MM.1S (cell line): ENCODE measurements around the gene MRTFA.

ENCODE experiments used
- DNase-seq: peaks from one replicate; pipeline ENCODE4 v3.0.0-alpha.2; 2015
- H2AFZ ChIP-seq: fragments of 300-600 bp; sonication (generic); 2 replicates; pipeline ENCODE4 v1.6.0; 2016; ENCODE audit warnings: antibody characterized with exemption, low read length
- H3F3A ChIP-seq: fragments of 300-600 bp; sonication (generic); 2 replicates; pipeline ENCODE4 v1.6.1; 2016; ENCODE audit warnings: mild to moderate bottlenecking, antibody characterized with exemption, low read length, moderate library complexity, mixed read lengths; ENCODE audit not compliant: insufficient read depth
- H3K27ac ChIP-seq: fragments of 300-600 bp; sonication (generic); 2 replicates; pipeline ENCODE4 v1.5.1; 2016; ENCODE audit warnings: mild to moderate bottlenecking, low read length
- H3K27me3 ChIP-seq: fragments of 300-600 bp; sonication (generic); replicated peaks from 2 replicates; pipeline ENCODE4 v1.6.0; 2016; ENCODE audit warnings: low read length; ENCODE audit not compliant: insufficient read depth
- H3K36me3 ChIP-seq: fragments of 300-600 bp; sonication (generic); replicated peaks from 2 replicates; pipeline ENCODE4 v1.6.1; 2016; ENCODE audit warnings: mild to moderate bottlenecking, low read length, mixed read lengths; ENCODE audit not compliant: insufficient read depth
- H3K4me1 ChIP-seq: fragments of 300-600 bp; sonication (generic); 2 replicates; pipeline ENCODE4 v1.6.1; 2016; ENCODE audit warnings: low read length, mixed read lengths
- H3K4me2 ChIP-seq: fragments of 300-600 bp; sonication (generic); 2 replicates; pipeline ENCODE4 v1.6.0; 2016; ENCODE audit warnings: low read depth, low read length
- H3K4me3 ChIP-seq: fragments of 300-600 bp; sonication (generic); 2 replicates; pipeline ENCODE4 v1.5.1; 2016; ENCODE audit warnings: low read length, mixed read lengths
- H3K79me2 ChIP-seq: fragments of 300-600 bp; sonication (generic); 2 replicates; pipeline ENCODE4 v1.6.1; 2016; ENCODE audit warnings: mixed run types, low read length, mixed read lengths
- H3K9ac ChIP-seq: fragments of 300-600 bp; sonication (generic); 2 replicates; pipeline ENCODE4 v1.6.1; 2016; ENCODE audit warnings: low read length, mixed read lengths
- H3K9me2 ChIP-seq: fragments of 300-600 bp; sonication (generic); replicated peaks from 2 replicates; pipeline ENCODE4 v1.6.1; 2016; ENCODE audit warnings: mild to moderate bottlenecking, low read length, mixed read lengths; ENCODE audit not compliant: insufficient read depth
- H3K9me3 ChIP-seq: fragments of 300-600 bp; sonication (generic); replicated peaks from 2 replicates; pipeline ENCODE4 v1.6.1; 2016; ENCODE audit warnings: mild to moderate bottlenecking, low read length, mixed read lengths; ENCODE audit not compliant: insufficient read depth
- H4K20me1 ChIP-seq: fragments of 300-600 bp; sonication (generic); 2 replicates; pipeline ENCODE4 v1.6.1; 2016; ENCODE audit warnings: mild to moderate bottlenecking, low read length, moderate library complexity, mixed read lengths; ENCODE audit not compliant: insufficient read depth
- EZH2 ChIP-seq: fragments of 300-600 bp; sonication (generic); optimal IDR thresholded peaks from 2 replicates; pipeline ENCODE3; 2017; ENCODE audit warnings: low read depth, mild to moderate bottlenecking, antibody characterized with exemption, low read length, mixed read lengths
- EZH2phosphoT487 ChIP-seq: fragments of 300-600 bp; sonication (generic); IDR thresholded peaks from 2 replicates; pipeline ENCODE4 v1.6.1; 2018; ENCODE audit warnings: antibody characterized with exemption, low read length
- TF ChIP-seq, protein P1 (sequence below): fragments of 300-600 bp; sonication (generic); IDR thresholded peaks from 2 replicates; pipeline ENCODE4 v1.5.1; 2016; ENCODE audit warnings: antibody characterized with exemption, low read length, mixed read lengths

MRTFA gene

DNA sequence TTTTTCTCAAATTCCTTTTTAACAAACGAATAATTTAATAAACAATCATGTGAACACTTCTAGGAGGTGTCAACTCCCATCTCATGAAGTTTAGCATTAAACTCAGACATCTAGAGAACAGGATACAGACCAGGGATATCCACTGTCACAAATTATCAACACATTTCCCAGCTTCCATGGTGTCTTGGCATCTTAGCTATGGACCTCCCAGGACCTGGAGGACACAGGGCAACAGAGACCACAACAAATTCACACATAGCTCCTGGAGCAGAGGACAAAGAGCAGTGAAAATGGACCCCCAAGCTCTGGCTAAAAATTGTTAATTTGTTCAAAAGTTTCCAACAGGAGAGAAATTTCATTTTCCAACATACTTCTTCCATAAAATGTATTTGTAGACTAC is 163.9 kb downstream of the MRTFA start:
- H4K20me1 ChIP-seq = no peaks in the 10 kb centered on the region
- no peak overlapping the region for H2AFZ ChIP-seq
- H3K4me2 ChIP-seq = no peak overlapping the region
- H3K9ac ChIP-seq = no peak overlapping the region
- H3K27me3 ChIP-seq = no peaks in the 10 kb centered on the region
- peaks cover 3% of the 10 kb centered on the region; the same call in 1 of the 2 replicates for H3K4me1 ChIP-seq
- no peaks in the 10 kb centered on the region for H3K36me3 ChIP-seq
- H3K79me2 ChIP-seq = no peaks in the 10 kb centered on the region; the same call in 1 of the 2 replicates
- TF ChIP-seq, protein P1, sequence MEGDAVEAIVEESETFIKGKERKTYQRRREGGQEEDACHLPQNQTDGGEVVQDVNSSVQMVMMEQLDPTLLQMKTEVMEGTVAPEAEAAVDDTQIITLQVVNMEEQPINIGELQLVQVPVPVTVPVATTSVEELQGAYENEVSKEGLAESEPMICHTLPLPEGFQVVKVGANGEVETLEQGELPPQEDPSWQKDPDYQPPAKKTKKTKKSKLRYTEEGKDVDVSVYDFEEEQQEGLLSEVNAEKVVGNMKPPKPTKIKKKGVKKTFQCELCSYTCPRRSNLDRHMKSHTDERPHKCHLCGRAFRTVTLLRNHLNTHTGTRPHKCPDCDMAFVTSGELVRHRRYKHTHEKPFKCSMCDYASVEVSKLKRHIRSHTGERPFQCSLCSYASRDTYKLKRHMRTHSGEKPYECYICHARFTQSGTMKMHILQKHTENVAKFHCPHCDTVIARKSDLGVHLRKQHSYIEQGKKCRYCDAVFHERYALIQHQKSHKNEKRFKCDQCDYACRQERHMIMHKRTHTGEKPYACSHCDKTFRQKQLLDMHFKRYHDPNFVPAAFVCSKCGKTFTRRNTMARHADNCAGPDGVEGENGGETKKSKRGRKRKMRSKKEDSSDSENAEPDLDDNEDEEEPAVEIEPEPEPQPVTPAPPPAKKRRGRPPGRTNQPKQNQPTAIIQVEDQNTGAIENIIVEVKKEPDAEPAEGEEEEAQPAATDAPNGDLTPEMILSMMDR = no peak
- no peaks in the 10 kb centered on the region for H3K9me2 ChIP-seq
- no peaks in the 10 kb centered on the region for H3F3A ChIP-seq
- H3K4me3 ChIP-seq = no peak overlapping the region
- no peaks in the 10 kb centered on the region for H3K9me3 ChIP-seq
- H3K27ac ChIP-seq = no peak overlapping the region
- DNase-seq = no peak

DNA sequence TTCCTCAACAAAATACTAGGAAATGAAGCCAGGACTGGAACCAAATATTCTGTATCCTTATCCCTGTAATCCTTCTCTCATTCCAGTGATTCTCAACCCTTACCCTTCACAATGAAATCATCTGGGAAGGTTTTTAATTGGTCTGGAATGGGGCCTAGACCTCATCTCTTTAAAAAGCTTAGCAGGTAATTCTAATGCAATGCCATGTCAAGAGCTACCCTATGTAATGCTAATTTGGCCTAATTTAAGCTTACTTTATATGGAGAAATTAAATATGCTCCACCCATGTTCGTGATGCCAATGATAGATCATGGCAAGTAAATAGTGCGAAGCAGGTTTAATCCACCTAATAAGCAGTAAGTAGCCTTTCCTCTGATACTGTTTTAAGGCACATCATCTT is 164.5 kb downstream of the MRTFA start:
- no peak overlapping the region for H3K27ac ChIP-seq
- no peaks in the 10 kb centered on the region for H3F3A ChIP-seq
- H3K9ac ChIP-seq = no peak overlapping the region
- DNase-seq = no peak
- H3K79me2 ChIP-seq = no peaks in the 10 kb centered on the region; the same call in 1 of the 2 replicates
- H3K27me3 ChIP-seq = no peaks in the 10 kb centered on the region
- no peaks in the 10 kb centered on the region for H3K9me3 ChIP-seq
- peaks cover 3% of the 10 kb centered on the region; the same call in 1 of the 2 replicates for H3K4me1 ChIP-seq
- H3K4me2 ChIP-seq = no peak overlapping the region
- TF ChIP-seq EZH2 = no peak
- TF ChIP-seq, protein P1 = no peak
- TF ChIP-seq EZH2phosphoT487 = no peak
- no peaks in the 10 kb centered on the region for H3K9me2 ChIP-seq
- no peaks in the 10 kb centered on the region for H3K36me3 ChIP-seq
- no peak overlapping the region for H2AFZ ChIP-seq
- H4K20me1 ChIP-seq = no peaks in the 10 kb centered on the region
- H3K4me3 ChIP-seq = no peak overlapping the region

DNA sequence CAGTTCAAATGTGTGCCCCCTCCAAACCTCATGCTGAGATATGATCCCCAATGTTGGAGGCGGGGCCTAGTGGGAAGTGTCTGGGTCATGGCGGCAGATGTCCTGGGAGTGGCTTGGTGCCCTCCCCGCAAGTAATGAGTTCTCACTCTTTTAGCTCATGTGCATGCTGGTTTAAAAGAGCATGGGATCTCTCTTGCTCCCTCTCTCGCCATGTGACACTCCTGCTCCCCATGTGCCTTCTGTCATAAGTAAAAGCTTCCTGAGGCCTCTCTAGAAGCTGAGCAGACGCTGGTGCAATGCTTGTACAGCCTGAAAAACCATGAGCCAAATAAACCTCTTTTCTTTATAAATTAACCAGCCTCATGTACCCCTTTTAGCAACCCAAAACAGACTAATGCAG is 167.3 kb downstream of the MRTFA start:
- no peak for DNase-seq
- H3K4me3 ChIP-seq = no peak overlapping the region
- no peak overlapping the region for H3K9ac ChIP-seq
- no peak overlapping the region for H2AFZ ChIP-seq
- no peaks in the 10 kb centered on the region for H3F3A ChIP-seq
- no peaks in the 10 kb centered on the region for H3K36me3 ChIP-seq
- TF ChIP-seq EZH2phosphoT487 (no peak), EZH2 (no peak)
- TF ChIP-seq, protein P1 = no peak
- peaks cover 3% of the 10 kb centered on the region; the same call in 1 of the 2 replicates for H3K4me1 ChIP-seq
- H4K20me1 ChIP-seq = no peaks in the 10 kb centered on the region
- no peak overlapping the region for H3K27ac ChIP-seq
- H3K9me2 ChIP-seq = no peaks in the 10 kb centered on the region
- no peaks in the 10 kb centered on the region for H3K27me3 ChIP-seq
- H3K4me2 ChIP-seq = no peak overlapping the region
- no peaks in the 10 kb centered on the region for H3K9me3 ChIP-seq
- H3K79me2 ChIP-seq = no peaks in the 10 kb centered on the region; the same call in 1 of the 2 replicates
